NCI-H2227 treated with DMSO at 0.1 percent for 48 hours (cell line): ENCODE measurements around the gene TTYH2.
"Not testable (repeated sequence)": the region's sequence is repeated elsewhere in the genome, so short reads cannot be mapped to it uniquely, and the experiment has no call there.

Experiments
- DNase-seq: peaks from one replicate; lab custom pipeline; 2025; lab: John Stamatoyannopoulos, UW

TTYH2 gene

GRCh38 chr17:74212913-74213791, at the start of gene TTYH2:
Gene TTYH2 (plus strand): TSS chr17:74213571. CDS start chr17:74213588, 17 bp downstream.
- DNase-seq: peak; percentile 60

- no peak for DNase-seq
Observed at GRCh38 chr17:74163836-74164235, 49.5 kb upstream of the TTYH2 start.

GRCh38 chr17:74164446-74165045, 48.8 kb upstream of the TTYH2 start:
- DNase-seq: no peak

- DNase-seq: no peak
Observed at GRCh38 chr17:74165797-74166365, 47.5 kb upstream of the TTYH2 start.

GRCh38 chr17:74170924-74171323, 42.4 kb upstream of the TTYH2 start:
- DNase-seq: no peak

GRCh38 chr17:74172700-74173099, 40.7 kb upstream of the TTYH2 start:
- DNase-seq: no peak

GRCh38 chr17:74176546-74177001, 36.8 kb upstream of the TTYH2 start:
- DNase-seq: peak; percentile 78

GRCh38 chr17:74177018-74177450, 36.3 kb upstream of the TTYH2 start:
- DNase-seq: no peak

GRCh38 chr17:74179576-74179975, 33.8 kb upstream of the TTYH2 start:
- no peak for DNase-seq

- DNase-seq: no peak
Observed at GRCh38 chr17:74180336-74180735, 33.0 kb upstream of the TTYH2 start.

- DNase-seq: no peak
Observed at GRCh38 chr17:74181341-74181740, 32.0 kb upstream of the TTYH2 start.

- DNase-seq: peak; percentile 85
Observed at GRCh38 chr17:74182041-74182723, 31.2 kb upstream of the TTYH2 start.

- no peak for DNase-seq
Observed at GRCh38 chr17:74183411-74183810, 30.0 kb upstream of the TTYH2 start.

GRCh38 chr17:74185571-74186185, 27.7 kb upstream of the TTYH2 start:
- peak; percentile 55 for DNase-seq

GRCh38 chr17:74186498-74186897, 26.9 kb upstream of the TTYH2 start:
- DNase-seq: no peak

- no peak for DNase-seq
Observed at GRCh38 chr17:74187761-74188160, 25.6 kb upstream of the TTYH2 start.

- DNase-seq: not testable (repeated sequence)
Observed at GRCh38 chr17:74188687-74189086, 24.7 kb upstream of the TTYH2 start.

- peak; percentile 66 for DNase-seq
Observed at GRCh38 chr17:74190154-74190553, 23.2 kb upstream of the TTYH2 start.

GRCh38 chr17:74190807-74191406, 22.5 kb upstream of the TTYH2 start:
- DNase-seq: no peak

- no peak for DNase-seq
Observed at GRCh38 chr17:74192950-74193781, 20.2 kb upstream of the TTYH2 start.

- DNase-seq: no peak
Observed at GRCh38 chr17:74194682-74195081, 18.7 kb upstream of the TTYH2 start.
